Heart right ventricle (tissue), 16 donors: ENCODE measurements around the gene EHF. TPM values are rescaled to one million over a fixed set of nuclear protein-coding genes. Genes with fewer than 3 reads are reported as not detected.

Experiments
- ATAC-seq, 8 donors: fragments of 200-7000 bp; cut with Tn5 transposase; one replicate each; pipeline ENCODE4 v1.9.1; 2020; ENCODE audit warnings: mild to moderate bottlenecking in 8 of 8, moderate library complexity in 8 of 8, moderate number of reproducible peaks in 1 of 8
- DNase-seq, 2 donors: peaks; one replicate each; pipeline ENCODE4 v3.0.0-alpha.2; 2020
- H3K27ac ChIP-seq, 10 donors: fragments of 200-600 bp; sonication (generic) in 2 of 10; one replicate each; pipeline versions ENCODE4 v1.5.0 to v1.8.0; 2020 to 2022; ENCODE audit warnings: mild to moderate bottlenecking in 3 of 10
- H3K27me3 ChIP-seq, 7 donors: fragments of 200-600 bp; one replicate each; pipeline ENCODE4 v1.8.0; 2021 to 2022; ENCODE audit warnings: mild to moderate bottlenecking in 2 of 7
- H3K36me3 ChIP-seq, 9 donors: fragments of 200-600 bp; sonication (generic) in 1 of 9; one replicate each; pipeline versions ENCODE4 v1.5.0 to v1.8.0; 2020 to 2022; ENCODE audit warnings: mild to moderate bottlenecking in 2 of 9
- H3K4me1 ChIP-seq, 9 donors: fragments of 200-600 bp; sonication (generic) in 1 of 9; one replicate each; pipeline versions ENCODE4 v1.5.0 to v1.8.0; 2020 to 2022; ENCODE audit warnings: mild to moderate bottlenecking in 4 of 9
- H3K4me3 ChIP-seq, 10 donors: fragments of 200-600 bp; sonication (generic) in 2 of 10; one replicate each; pipeline versions ENCODE4 v1.5.0 to v1.8.0; 2020 to 2022; ENCODE audit warnings: mild to moderate bottlenecking in 7 of 10, moderate library complexity in 2 of 10
- H3K9me3 ChIP-seq, 11 donors: fragments of 200-600 bp in 10 of 11; sonication (generic) in 2 of 11; one replicate each; pipeline versions ENCODE4 v1.5.0 to v1.8.0; 2013 to 2022; ENCODE audit warnings: mild to moderate bottlenecking in 2 of 11, control low read depth in 1 of 11, moderate library complexity in 1 of 11
- WGBS, 2 donors: extraction: QIAGEN DNeasy Blood & Tissue Kit; methylation state at CpG; one replicate each; pipeline ENCODE4 v1.1.7; 2013; ENCODE audit warnings: inconsistent platforms in 1 of 2; 5-methylcytosine and 5-hydroxymethylcytosine counted together
- intact Hi-C, 10 donors: fragments of 100-400 bp; cut with DNase I; formaldehyde crosslinking; loops; one replicate each; pipeline versions ENCODE4 v1.11.1 to v1.14.2; 2022
- polyA plus RNA-seq, 2 donors: library from polyadenylated mRNA; stranded (reverse); fragments of 200-250 nt; gene quantifications; one replicate each; pipeline ENCODE4 v1.2.3, GENCODE V29; 2013
- total RNA-seq, 10 donors: library from RNA; stranded (reverse); fragmentation: NEBNext Ultra II Directional in 3 of 10; extraction: Animal tissue kit (Norgen Biotek cat#: 25700) in 3 of 10; gene quantifications; one replicate each; pipeline versions ENCODE4 v1.2.1 to v1.2.4, GENCODE V29; 2021 to 2023
- TF ChIP-seq, protein P1 (sequence below), 9 donors: fragments of 200-600 bp; sonication (generic) in 2 of 9; IDR thresholded peaks; one replicate each; pipeline versions ENCODE4 v1.5.0 to v1.8.0; 2021 to 2022; ENCODE audit warnings: antibody characterized with exemption in 9 of 9, mild to moderate bottlenecking in 5 of 9, moderate library complexity in 1 of 9
- donor health status: Arrhythmogenic right ventricular cardiomyopathy.
- donor health status: ischemic (EF 13 %, LVEDD 7.1; RV severe dilation, severe dysfunction).
- donor health status: healthy with polysubstance abuse.
- donor health status: DM: no; HTN: yes; CAD: no.
- donor health status: DM: no; HTN: no; CAD: no.
- donor health status: ischemic (EF 25% LVEDD 6.9; RV normal size, moderate dysfunction).
- donor health status: ischemic (EF 25% LVEDD 5.7; RV mildly dilated, moderate dysfunction).
- donor health status: healthy.
- donor health status: DM: yes; HTN: yes; CAD: no.
- donor health status: Ischemic cardiomyopathy.
- donor health status: ischemic (EF 35%, LVEDD 5.7; RV mildly dilated, moderate dysfunction).
- donor health status: nonischemic (EF 11% LVEDD 7.7; RV severe dilation, severe dysfunction).
- donor health status: DM: yes; HTN: yes; CAD: no.
- donor health status: PGD.
- donor health status: ischemic (EF 29% LVEDD 5.4; RV normal size, mild dysfunction).
- donor health status: nonischemic (EF 23%, LVEDD 6.1; RV moderate dilation, normal function).

The EHF gene
- total and polyA plus RNA-seq, 12 donors: 0.09 to 3.2 (median 0.81) TPM; not detected in 1

DNA sequence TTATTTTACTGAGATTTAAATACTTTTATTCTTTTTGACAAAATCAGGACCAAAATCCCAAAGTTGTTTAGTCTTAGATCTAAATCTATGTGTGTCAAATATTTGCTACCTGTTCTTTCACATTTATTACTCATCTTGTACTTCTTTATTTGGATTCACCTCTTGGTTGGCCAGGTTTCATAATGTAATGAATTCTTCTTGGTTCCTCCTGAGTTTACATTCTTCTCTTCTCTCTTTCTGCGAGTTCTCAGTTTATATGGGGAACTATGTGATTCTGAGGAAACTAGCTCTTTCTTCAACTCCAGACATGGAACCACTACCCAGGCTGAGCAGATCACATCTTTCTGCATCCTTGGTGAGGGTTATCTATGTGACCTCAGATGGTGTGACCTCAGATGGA, 50.2 kb downstream of the EHF start:
- no peaks in the 10 kb centered on the region for H3K4me1 ChIP-seq
- no peaks in the 10 kb centered on the region for H3K9me3 ChIP-seq
- DNase-seq (no peak), ATAC-seq (no peak)
- no peaks in the 10 kb centered on the region for H3K36me3 ChIP-seq
- TF ChIP-seq, protein P1, sequence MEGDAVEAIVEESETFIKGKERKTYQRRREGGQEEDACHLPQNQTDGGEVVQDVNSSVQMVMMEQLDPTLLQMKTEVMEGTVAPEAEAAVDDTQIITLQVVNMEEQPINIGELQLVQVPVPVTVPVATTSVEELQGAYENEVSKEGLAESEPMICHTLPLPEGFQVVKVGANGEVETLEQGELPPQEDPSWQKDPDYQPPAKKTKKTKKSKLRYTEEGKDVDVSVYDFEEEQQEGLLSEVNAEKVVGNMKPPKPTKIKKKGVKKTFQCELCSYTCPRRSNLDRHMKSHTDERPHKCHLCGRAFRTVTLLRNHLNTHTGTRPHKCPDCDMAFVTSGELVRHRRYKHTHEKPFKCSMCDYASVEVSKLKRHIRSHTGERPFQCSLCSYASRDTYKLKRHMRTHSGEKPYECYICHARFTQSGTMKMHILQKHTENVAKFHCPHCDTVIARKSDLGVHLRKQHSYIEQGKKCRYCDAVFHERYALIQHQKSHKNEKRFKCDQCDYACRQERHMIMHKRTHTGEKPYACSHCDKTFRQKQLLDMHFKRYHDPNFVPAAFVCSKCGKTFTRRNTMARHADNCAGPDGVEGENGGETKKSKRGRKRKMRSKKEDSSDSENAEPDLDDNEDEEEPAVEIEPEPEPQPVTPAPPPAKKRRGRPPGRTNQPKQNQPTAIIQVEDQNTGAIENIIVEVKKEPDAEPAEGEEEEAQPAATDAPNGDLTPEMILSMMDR (IDR thresholded peaks at IDR 0.05): no peak
- no peak overlapping the region for H3K27ac ChIP-seq
- 86 to 91% methylated on average over 1 of the region's 1 CpG for WGBS, 2 donors
- no peak overlapping the region for H3K4me3 ChIP-seq
- H3K27me3 ChIP-seq: peaks cover 0 to 5% (median 0%) of the 10 kb centered on the region in 7 donors
- intact Hi-C loops: no loop called here

DNA sequence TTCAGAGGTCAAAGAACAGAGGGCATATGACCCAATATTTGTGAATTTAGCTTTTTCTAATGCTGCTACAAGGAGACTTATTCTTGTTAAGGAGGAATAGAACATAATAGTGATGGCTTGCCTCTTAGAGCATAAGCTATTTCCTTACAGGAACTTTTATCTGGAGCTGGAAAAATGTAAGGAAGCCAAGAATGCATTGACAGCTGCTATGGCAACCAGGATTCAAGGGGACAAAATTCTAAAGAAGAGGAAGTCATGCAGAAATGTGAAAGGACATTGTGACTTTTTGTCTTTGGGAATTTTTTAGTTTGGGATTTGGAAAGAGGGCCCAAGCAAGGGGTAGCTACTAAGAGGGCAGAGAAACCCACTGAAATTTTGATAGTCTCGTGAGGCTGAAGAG, 51.1 kb downstream of the EHF start:
- intact Hi-C loops: no loop called here
- no peak for ATAC-seq
- TF ChIP-seq, protein P1 (IDR thresholded peaks at IDR 0.05): no peak
- Histone ChIP-seq H3K27ac (no peak overlapping the region), H3K27me3 (peaks cover 0 to 5% (median 0%) of the 10 kb centered on the region in 7 donors), H3K36me3 (no peaks in the 10 kb centered on the region), H3K9me3 (no peaks in the 10 kb centered on the region), H3K4me1 (no peaks in the 10 kb centered on the region), H3K4me3 (no peak overlapping the region)
- no peak for DNase-seq
- WGBS, 2 donors: 40 to 58% methylated on average over 1 of the region's 1 CpG

DNA sequence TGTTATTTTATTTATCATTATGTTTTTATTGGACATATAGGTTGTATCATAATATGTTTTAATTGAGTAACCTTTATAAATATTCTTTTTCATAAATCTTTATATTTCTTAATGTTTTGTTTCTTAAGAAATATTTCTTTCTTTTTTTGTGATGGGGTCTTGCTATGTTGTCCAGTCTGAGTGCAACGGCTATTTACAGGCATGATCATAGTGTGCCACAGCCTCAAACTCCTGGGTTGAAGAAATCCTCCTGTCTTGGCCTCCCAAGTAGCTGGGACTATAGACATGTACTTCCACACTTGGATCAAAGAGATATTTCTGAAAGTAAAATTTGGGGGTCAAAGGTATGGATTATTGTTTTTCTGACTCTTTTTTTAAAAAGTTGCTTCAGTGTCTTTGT, 53.1 kb downstream of the EHF start:
- Histone ChIP-seq H3K27me3 (no peaks in the 10 kb centered on the region), H3K36me3 (no peaks in the 10 kb centered on the region), H3K4me3 (no peak overlapping the region), H3K4me1 (no peaks in the 10 kb centered on the region), H3K9me3 (no peaks in the 10 kb centered on the region), H3K27ac (no peak overlapping the region)
- intact Hi-C loops: no loop called here
- ATAC-seq (no peak), DNase-seq (no peak)
- TF ChIP-seq, protein P1 (IDR thresholded peaks at IDR 0.05): no peak
- 0 to 47% methylated on average over 1 of the region's 1 CpG for WGBS, 2 donors

DNA sequence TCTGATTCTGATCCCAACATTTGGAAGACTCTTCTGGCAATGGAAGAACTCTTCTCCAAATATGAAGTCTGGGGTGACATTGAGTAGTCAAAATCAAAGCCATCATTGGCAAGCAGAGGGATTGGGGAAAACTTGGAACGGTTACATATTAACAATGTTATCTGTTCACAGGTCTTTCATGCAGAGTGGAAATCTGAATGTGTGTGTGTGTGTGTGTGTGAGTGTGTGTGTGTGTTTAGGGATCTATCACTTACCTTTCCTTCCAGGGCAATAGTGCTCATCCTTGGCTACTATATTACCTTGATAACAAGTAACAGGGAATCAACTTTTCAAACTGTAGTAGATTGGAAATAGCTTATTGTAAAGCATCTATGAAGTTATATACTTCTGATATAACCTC, 55.3 kb downstream of the EHF start:
- intact Hi-C loops: no loop called here
- no peak for ATAC-seq
- no peak overlapping the region for H3K27ac ChIP-seq

More for the DNA sequence above, 55.3 kb downstream of the EHF start:
- no peaks in the 10 kb centered on the region for H3K4me1 ChIP-seq
- TF ChIP-seq, protein P1 (IDR thresholded peaks at IDR 0.05): no peak
- DNase-seq: no peak
- H3K27me3 ChIP-seq: no peaks in the 10 kb centered on the region
- no peak overlapping the region for H3K4me3 ChIP-seq
- H3K9me3 ChIP-seq: no peaks in the 10 kb centered on the region
- H3K36me3 ChIP-seq: no peaks in the 10 kb centered on the region
- WGBS, 2 donors: 81 to 84% methylated on average over 1 of the region's 1 CpG
